Measurements from ENCODE around the gene FAIM.

DNA sequence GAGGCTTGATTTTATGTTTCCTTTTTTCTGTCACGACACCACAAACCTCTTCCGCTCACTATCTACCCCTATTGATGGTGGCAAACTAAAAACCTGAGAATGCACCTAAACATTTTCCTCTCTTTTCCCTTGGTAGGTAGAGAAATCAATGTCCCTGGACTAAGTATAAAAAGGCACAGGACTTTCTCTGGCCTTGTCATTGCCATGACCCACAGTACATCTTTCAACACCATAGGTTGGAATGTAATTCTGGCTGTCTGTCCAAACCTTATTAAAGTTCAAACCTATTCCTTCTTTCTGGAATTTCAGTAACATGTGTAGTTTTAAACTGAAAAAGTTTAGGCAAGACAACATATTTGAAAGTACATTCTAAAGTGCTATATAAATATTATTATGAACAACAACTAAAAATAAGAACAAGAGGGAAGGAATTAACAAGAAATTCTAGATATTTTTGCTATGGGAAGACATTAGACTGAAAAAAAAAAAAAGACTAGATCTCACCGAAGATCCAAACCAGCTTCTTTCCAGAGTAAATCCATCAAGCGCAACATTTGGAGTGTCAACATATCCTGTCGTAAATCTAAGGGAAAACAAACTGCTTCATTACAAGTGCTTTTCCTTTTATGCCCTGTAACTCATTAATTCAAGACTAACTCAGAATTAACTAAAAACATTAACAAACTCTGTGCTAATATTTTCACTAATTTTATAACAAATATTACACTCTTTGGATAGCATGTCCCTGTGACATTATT is 73.1 kb downstream of the FAIM start:
- no peak for TF ChIP-seq TAF1 (IDR thresholded peaks at IDR 0.05; ENCODE audit: borderline replicate concordance, low read depth, low read length)
- TF ChIP-seq, protein P1, sequence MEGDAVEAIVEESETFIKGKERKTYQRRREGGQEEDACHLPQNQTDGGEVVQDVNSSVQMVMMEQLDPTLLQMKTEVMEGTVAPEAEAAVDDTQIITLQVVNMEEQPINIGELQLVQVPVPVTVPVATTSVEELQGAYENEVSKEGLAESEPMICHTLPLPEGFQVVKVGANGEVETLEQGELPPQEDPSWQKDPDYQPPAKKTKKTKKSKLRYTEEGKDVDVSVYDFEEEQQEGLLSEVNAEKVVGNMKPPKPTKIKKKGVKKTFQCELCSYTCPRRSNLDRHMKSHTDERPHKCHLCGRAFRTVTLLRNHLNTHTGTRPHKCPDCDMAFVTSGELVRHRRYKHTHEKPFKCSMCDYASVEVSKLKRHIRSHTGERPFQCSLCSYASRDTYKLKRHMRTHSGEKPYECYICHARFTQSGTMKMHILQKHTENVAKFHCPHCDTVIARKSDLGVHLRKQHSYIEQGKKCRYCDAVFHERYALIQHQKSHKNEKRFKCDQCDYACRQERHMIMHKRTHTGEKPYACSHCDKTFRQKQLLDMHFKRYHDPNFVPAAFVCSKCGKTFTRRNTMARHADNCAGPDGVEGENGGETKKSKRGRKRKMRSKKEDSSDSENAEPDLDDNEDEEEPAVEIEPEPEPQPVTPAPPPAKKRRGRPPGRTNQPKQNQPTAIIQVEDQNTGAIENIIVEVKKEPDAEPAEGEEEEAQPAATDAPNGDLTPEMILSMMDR (IDR thresholded peaks at IDR 0.05): no peak
- TF ChIP-seq USF2 (IDR thresholded peaks at IDR 0.05; ENCODE audit: borderline replicate concordance, low read depth, low read length): no peak
- TF ChIP-seq REST (IDR thresholded peaks at IDR 0.05; ENCODE audit: low read depth, low read length): no peak
- TF ChIP-seq NFIC (IDR thresholded peaks at IDR 0.05; ENCODE audit: borderline replicate concordance): no peak
- TF ChIP-seq MXI1 (IDR thresholded peaks at IDR 0.05; ENCODE audit: low read depth, low read length): no peak
- TF ChIP-seq RAD21 (IDR thresholded peaks at IDR 0.05; ENCODE audit: low read length): no peak
- TF ChIP-seq POLR2AphosphoS5 (IDR thresholded peaks at IDR 0.05; ENCODE audit: low read depth, low read length): no peak
- TF ChIP-seq TEAD4 (IDR thresholded peaks at IDR 0.05; ENCODE audit: borderline replicate concordance, insufficient read depth): no peak
- TF ChIP-seq, protein P2, sequence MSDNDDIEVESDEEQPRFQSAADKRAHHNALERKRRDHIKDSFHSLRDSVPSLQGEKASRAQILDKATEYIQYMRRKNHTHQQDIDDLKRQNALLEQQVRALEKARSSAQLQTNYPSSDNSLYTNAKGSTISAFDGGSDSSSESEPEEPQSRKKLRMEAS (IDR thresholded peaks at IDR 0.05; ENCODE audit: low read depth): no peak
- TF ChIP-seq MEF2A (IDR thresholded peaks at IDR 0.05; ENCODE audit: borderline replicate concordance, low read depth): no peak
- TF ChIP-seq SMC3 (IDR thresholded peaks at IDR 0.05; ENCODE audit: low read depth, low read length): no peak
- no peak for TF ChIP-seq NRF1 (IDR thresholded peaks at IDR 0.05; ENCODE audit: low read depth, low read length)
- TF ChIP-seq YY1 (IDR thresholded peaks at IDR 0.05; ENCODE audit: low read depth): no peak

All from SK-N-SH (cell line).